GM12878 (cell line): ENCODE data around the gene NGFR. TPM values are rescaled to one million over a fixed set of nuclear protein-coding genes. Genes with fewer than 3 reads are reported as not detected.

Experiments used
- ATAC-seq: fragments of 200-7000 bp; cut with Tn5 transposase; 3 replicates; pipeline ENCODE4 v1.9.1; 2020; ENCODE audit warnings: mild to moderate bottlenecking, moderate library complexity
- BruUV-seq: library from RNA; stranded (reverse); fragments of 400-500 nt; replicated peaks from 2 replicates; lab custom pipeline; 2021; lab: Mats Ljungman, UMichigan
- CTCF ChIA-PET: fragments of 300-600 bp; sonication (Branson Sonifier 250); formaldehyde crosslinking; extraction: SDS; loops from one replicate; lab custom pipeline; 2021; ENCODE audit warnings: inconsistent platforms; lab: Yijun Ruan, JAX
- POLR2A ChIA-PET: fragments of 350-600 bp; formaldehyde crosslinking; extraction: SDS; loops from one replicate; lab custom pipeline; 2021; ENCODE audit warnings: inconsistent platforms; lab: Charles Lee
- RAD21 ChIA-PET: fragments of 300-600 bp; sonication (Branson Sonifier 250); formaldehyde crosslinking; loops from one replicate; lab custom pipeline; 2023; ENCODE audit warnings: antibody characterized with exemption; ENCODE audit not compliant: unreplicated experiment; lab: Charles Lee
- SMC1A ChIA-PET: fragments of 300-600 bp; sonication (Branson Sonifier 250); formaldehyde crosslinking; loops from one replicate; lab custom pipeline; 2023; ENCODE audit not compliant: unreplicated experiment, uncharacterized antibody; lab: Charles Lee
- DNase-seq: peaks from one replicate; pipeline ENCODE4 v3.0.0-alpha.2; 2011; ENCODE audit warnings: low read depth, low spot score
- FAIRE-seq: peaks from 3 replicates; lab custom pipeline; 2011; peaks lifted over from hg19 to GRCh38; lab: Jason Lieb, UNC
- H2AFZ ChIP-seq: 2 replicates; pipeline ENCODE4 v1.6.0; 2011; ENCODE audit warnings: low read depth, low read length, control low read depth; ENCODE audit not compliant: control insufficient read depth
- H3K27ac ChIP-seq: 2 replicates; pipeline ENCODE4 v1.5.1; 2011; ENCODE audit warnings: control low read depth; ENCODE audit not compliant: control insufficient read depth, insufficient read depth
- H3K27me3 ChIP-seq, 2 experiments: replicated peaks in 1 of 2; 2 replicates each; pipeline versions ENCODE4 v1.6.0 to v1.6.1; 2011; ENCODE audit warnings: low read length in 1 of 2; ENCODE audit not compliant: control insufficient read depth in 2 of 2, insufficient read depth in 2 of 2
- H3K36me3 ChIP-seq, 2 experiments: 2 replicates each; pipeline ENCODE4 v1.5.1; 2011; ENCODE audit warnings: low read length in 1 of 2; ENCODE audit not compliant: control insufficient read depth in 2 of 2, insufficient read depth in 2 of 2
- H3K4me1 ChIP-seq: 2 replicates; pipeline ENCODE4 v1.6.1; 2011; ENCODE audit warnings: mild to moderate bottlenecking, low read length, moderate library complexity, mixed read lengths; ENCODE audit not compliant: control insufficient read depth, insufficient read depth
- H3K4me2 ChIP-seq: 2 replicates; pipeline ENCODE4 v1.6.0; 2011; ENCODE audit warnings: control low read depth; ENCODE audit not compliant: control insufficient read depth, insufficient read depth
- H3K4me3 ChIP-seq: fragments of 200-600 bp; sonication (generic); 2 replicates; pipeline ENCODE4 v1.5.1; 2016
- H3K79me2 ChIP-seq: 2 replicates; pipeline ENCODE4 v1.6.0; 2011; ENCODE audit warnings: low read length; ENCODE audit not compliant: control insufficient read depth, insufficient read depth
- H3K9ac ChIP-seq: 2 replicates; pipeline ENCODE4 v1.8.0; 2011; ENCODE audit warnings: low read length, control low read depth, mixed read lengths; ENCODE audit not compliant: control insufficient read depth, insufficient read depth
- H3K9me3 ChIP-seq: replicated peaks from 3 replicates; pipeline ENCODE4 v1.5.1; 2011; ENCODE audit warnings: mild to moderate bottlenecking, low read length; ENCODE audit not compliant: control insufficient read depth, insufficient read depth
- H4K20me1 ChIP-seq: 2 replicates; pipeline ENCODE4 v1.6.0; 2011; ENCODE audit not compliant: control insufficient read depth, insufficient read depth
- CEBPB ChIP-seq, 2 experiments: fragments of 150-350 bp in 1 of 2; IDR thresholded peaks; 2 replicates each; pipeline ENCODE4 v1.6.1; 2012 to 2014; ENCODE audit warnings: low read depth in 2 of 2, low read length in 2 of 2, borderline replicate concordance in 1 of 2, inconsistent platforms in 1 of 2
- EGR1 ChIP-seq, 2 experiments: IDR thresholded peaks; 1 replicate in 1 of 2; 2 replicates in 1 of 2; pipeline ENCODE4 v1.6.1; 2011 to 2012; ENCODE audit warnings: low read depth in 2 of 2, low read length in 2 of 2, borderline replicate concordance in 1 of 2, mild to moderate bottlenecking in 1 of 2, moderate library complexity in 1 of 2
- MEF2A ChIP-seq: IDR thresholded peaks from 2 replicates; pipeline ENCODE4 v1.6.1; 2011; ENCODE audit warnings: low read depth, mild to moderate bottlenecking, low read length, moderate library complexity; ENCODE audit not compliant: insufficient read depth
- MTA3 ChIP-seq: IDR thresholded peaks from 2 replicates; pipeline ENCODE4 v1.6.1; 2012; ENCODE audit warnings: low read length, inconsistent platforms, borderline replicate concordance
- NFIC ChIP-seq: IDR thresholded peaks from 2 replicates; pipeline ENCODE4 v1.6.1; 2012; ENCODE audit warnings: low read depth, mild to moderate bottlenecking, inconsistent platforms, low read length, moderate library complexity
- PKNOX1 ChIP-seq: fragments of 450-650 bp; IDR thresholded peaks from 2 replicates; pipeline ENCODE4 v1.6.1; 2016; ENCODE audit warnings: mild to moderate bottlenecking
- PML ChIP-seq: IDR thresholded peaks from 2 replicates; pipeline ENCODE4 v1.6.1; 2012; ENCODE audit warnings: low read length, inconsistent platforms
- POLR2A ChIP-seq: IDR thresholded peaks from 2 replicates; pipeline ENCODE4 v1.6.1; 2011; ENCODE audit warnings: low read depth, mild to moderate bottlenecking, low read length
- POU2F2 ChIP-seq: IDR thresholded peaks from 3 replicates; pipeline ENCODE4 v1.6.1; 2011; ENCODE audit warnings: low read depth, mild to moderate bottlenecking, low read length, borderline replicate concordance
- SMAD5 ChIP-seq: IDR thresholded peaks from 2 replicates; pipeline ENCODE4 v1.6.1; 2016; ENCODE audit warnings: antibody characterized with exemption, low read depth
- TAF1 ChIP-seq: IDR thresholded peaks from 2 replicates; pipeline ENCODE4 v1.6.1; 2011; ENCODE audit warnings: mild to moderate bottlenecking, low read depth, low read length, borderline replicate concordance
- TBL1XR1 ChIP-seq: IDR thresholded peaks from 2 replicates; pipeline ENCODE4 v1.6.1; 2012; ENCODE audit warnings: low read depth, low read length, improper control_type of control experiment
- USF2 ChIP-seq: IDR thresholded peaks from 2 replicates; pipeline ENCODE4 v1.6.1; 2011; ENCODE audit warnings: low read depth, low read length, improper control_type of control experiment, borderline replicate concordance
- YY1 ChIP-seq: IDR thresholded peaks from 2 replicates; pipeline ENCODE4 v1.6.1; 2011; ENCODE audit warnings: low read depth, mild to moderate bottlenecking, low read length
- ZZZ3 ChIP-seq: IDR thresholded peaks from 2 replicates; pipeline ENCODE4 v1.6.1; 2011; ENCODE audit warnings: low read depth; ENCODE audit not compliant: control insufficient read depth, insufficient read length
- WGBS: methylation state at CpG from one replicate; pipeline ENCODE4 v1.1.6; 2016; ENCODE audit warnings: low lambda C conversion rate; ENCODE audit not compliant: insufficient replicate concordance, insufficient coverage; ENCODE audit errors: missing lambda C conversion rate; 5-methylcytosine and 5-hydroxymethylcytosine counted together
- in situ Hi-C: fragments of 300-500 bp; cut with MboI; formaldehyde crosslinking; loops from 9 replicates; pipeline ENCODE4 v1.14.3; 2018; ENCODE audit warnings: mixed read lengths
- intact Hi-C: fragments of 100-400 bp; cut with micrococcal nuclease; formaldehyde crosslinking; loops from one replicate; pipeline ENCODE4 v1.14.2; 2022; ENCODE audit not compliant: unreplicated experiment
- polyA plus RNA-seq, 11 experiments: library from polyadenylated mRNA; depleted of rRNA in 4 of 11; unstranded in 6 of 11; stranded (reverse) in 5 of 11; fragments of >200 nt; fragmentation: Nextera tagmentation in 4 of 11; fragmentation: Illumina TruSeq in 1 of 11; extraction: Ambion mirVana in 4 of 11; extraction: Trizol in 1 of 11; gene quantifications; 1 replicate in 1 of 11; 2 replicates in 10 of 11; pipeline versions ENCODE4 v1.2.1 to v1.2.3, GENCODE V29; 2011 to 2016; ENCODE audit warnings: inconsistent platforms in 2 of 11, missing spikeins in 2 of 11, low read depth in 1 of 11
- total RNA-seq, 4 experiments: library from RNA; depleted of rRNA in 3 of 4; stranded (reverse); fragments of >200 nt in 3 of 4; fragmentation: Illumina TruSeq in 1 of 4; extraction: Trizol in 1 of 4; gene quantifications; 2 replicates each; pipeline versions ENCODE4 v1.2.1 to v1.2.3, GENCODE V29; 2013 to 2021

NGFR gene
- total and polyA plus RNA-seq, 10 of the 15 experiments (the other 5 are each of a cell fraction or from before 2014, with no cell fraction given), result 0.05 to 0.28 (median 0.08) TPM; not detected in 1

- 48% methylated on average over 10 of the region's 10 CpGs for WGBS
- no peaks in the 10 kb centered on the region for H3K9me3 ChIP-seq
- H3K79me2 ChIP-seq, result no peaks in the 10 kb centered on the region
- no peak overlapping the region for H3K4me2 ChIP-seq
- no peak overlapping the region for H3K27ac ChIP-seq
- SMC1A ChIA-PET, result no interaction called here
- H3K36me3 ChIP-seq, result no peaks in the 10 kb centered on the region
- H3K9ac ChIP-seq, result no peak overlapping the region
- intact Hi-C loops (no loop called here), in situ Hi-C loops (no loop called here)
- CTCF ChIA-PET, result interaction anchor here (1.1 to 1.8 kb wide), 3 partner anchors 10 to 37 kb away, joined by 3 to 7 read pairs (median 4); no protein-coding TSS in a partner anchor
- TF ChIP-seq PKNOX1 (no peak), YY1 (no peak), CEBPB (IDR thresholded peaks at IDR 0.05; ENCODE audit: borderline replicate concordance in 1 of 2, low read depth in 2 of 2, low read length in 2 of 2) (no peak), USF2 (no peak), PML (no peak), MTA3 (no peak), SMAD5 (no peak), TAF1 (no peak), EGR1 (IDR thresholded peaks at IDR 0.05; ENCODE audit: borderline replicate concordance in 1 of 2, low read depth in 2 of 2, low read length in 2 of 2) (no peak), POLR2A (no peak), ZZZ3 (no peak), TBL1XR1 (no peak), NFIC (no peak), POU2F2 (no peak), MEF2A (no peak)
- no peak for DNase-seq
- no peak overlapping the region for H2AFZ ChIP-seq
- H3K4me1 ChIP-seq, result peaks cover 14% of the 10 kb centered on the region
- POLR2A ChIA-PET, result no interaction called here
- H3K4me3 ChIP-seq, result no peak overlapping the region
- H3K27me3 ChIP-seq, result no peaks in the 10 kb centered on the region
- ATAC-seq, result no peak
- no peaks in the 10 kb centered on the region for H4K20me1 ChIP-seq
- BruUV-seq, result no TSS peak
- no peak for FAIRE-seq
- RAD21 ChIA-PET, result no interaction called here
Measured at GRCh38 chr17:49520386-49521087, 25.4 kb downstream of the NGFR start.
